Measurements from ENCODE around the gene SEPTIN7.

GRCh38 chr7:35819310-35819709, 18.5 kb downstream of the SEPTIN7 start:
- TF ChIP-seq CTCF (conservative IDR thresholded peaks at IDR 0.05; ENCODE audit: low read depth, low read length) (no peak), EZH2 (IDR thresholded peaks at IDR 0.05; ENCODE audit: low read length, unreplicated experiment) (no peak), EZH2phosphoT487 (IDR thresholded peaks at IDR 0.05; ENCODE audit: borderline replicate concordance, low read length) (no peak)

All from PC-3 (cell line).